PFSK-1 (cell line): Measurements from ENCODE around the gene HMGCS1.

Experiments used
- FOXP2 ChIP-seq: optimal IDR thresholded peaks from 2 replicates; pipeline ENCODE3; 2011; ENCODE audit warnings: borderline replicate concordance, control low read depth, inconsistent platforms; ENCODE audit not compliant: insufficient read depth; ENCODE audit errors: extremely low read length, extremely low read depth
- POLR2AphosphoS5 ChIP-seq: IDR thresholded peaks from 2 replicates; pipeline ENCODE4 v1.6.1; 2012; ENCODE audit warnings: low read depth, mild to moderate bottlenecking, control low read depth, low read length, moderate library complexity
- REST ChIP-seq, 2 experiments: IDR thresholded peaks; 2 replicates each; pipeline versions ENCODE4 v1.6.1 to v1.8.0; 2011 to 2012; ENCODE audit warnings: low read depth in 2 of 2, low read length in 2 of 2, control low read depth in 1 of 2, inconsistent platforms in 1 of 2, mild to moderate bottlenecking in 1 of 2, moderate library complexity in 1 of 2; ENCODE audit not compliant: insufficient read depth in 1 of 2
- SIN3A ChIP-seq: IDR thresholded peaks from 2 replicates; pipeline ENCODE4 v1.6.1; 2012; ENCODE audit warnings: mild to moderate bottlenecking, low read length, moderate library complexity, borderline replicate concordance; ENCODE audit not compliant: insufficient read depth
- TAF1 ChIP-seq: IDR thresholded peaks from 2 replicates; pipeline ENCODE4 v1.6.1; 2012; ENCODE audit warnings: low read length, control low read depth, borderline replicate concordance; ENCODE audit not compliant: insufficient read depth

Gene HMGCS1

GRCh38 chr5:43348207-43348606 is 35.0 kb upstream of the HMGCS1 start:
- TF ChIP-seq REST (IDR thresholded peaks at IDR 0.05; ENCODE audit: insufficient read depth in 1 of 2, low read depth in 2 of 2, low read length in 2 of 2), result no peak
- no peak for TF ChIP-seq SIN3A
- no peak for TF ChIP-seq TAF1
- no peak for TF ChIP-seq POLR2AphosphoS5
- TF ChIP-seq FOXP2, result no peak

GRCh38 chr5:43338862-43339261 is 25.6 kb upstream of the HMGCS1 start:
- no peak for TF ChIP-seq POLR2AphosphoS5

GRCh38 chr5:43336159-43336558 is 22.9 kb upstream of the HMGCS1 start:
- no peak for TF ChIP-seq REST (IDR thresholded peaks at IDR 0.05; ENCODE audit: insufficient read depth in 1 of 2, low read depth in 2 of 2, low read length in 2 of 2)
- TF ChIP-seq FOXP2, result no peak
- no peak for TF ChIP-seq TAF1
- TF ChIP-seq SIN3A, result no peak
- TF ChIP-seq POLR2AphosphoS5, result no peak

- TF ChIP-seq POLR2AphosphoS5 (no peak), REST (IDR thresholded peaks at IDR 0.05; ENCODE audit: insufficient read depth in 1 of 2, low read depth in 2 of 2, low read length in 2 of 2) (no peak), FOXP2 (no peak), TAF1 (no peak), SIN3A (no peak)
Measured at GRCh38 chr5:43335681-43336080, 22.5 kb upstream of the HMGCS1 start.

GRCh38 chr5:43332401-43332800 is 19.2 kb upstream of the HMGCS1 start:
- TF ChIP-seq REST (IDR thresholded peaks at IDR 0.05; ENCODE audit: insufficient read depth in 1 of 2, low read depth in 2 of 2, low read length in 2 of 2) (no peak), TAF1 (no peak), SIN3A (no peak), FOXP2 (no peak), POLR2AphosphoS5 (no peak)
